ENCODE data around the gene ABCD2.

DNA sequence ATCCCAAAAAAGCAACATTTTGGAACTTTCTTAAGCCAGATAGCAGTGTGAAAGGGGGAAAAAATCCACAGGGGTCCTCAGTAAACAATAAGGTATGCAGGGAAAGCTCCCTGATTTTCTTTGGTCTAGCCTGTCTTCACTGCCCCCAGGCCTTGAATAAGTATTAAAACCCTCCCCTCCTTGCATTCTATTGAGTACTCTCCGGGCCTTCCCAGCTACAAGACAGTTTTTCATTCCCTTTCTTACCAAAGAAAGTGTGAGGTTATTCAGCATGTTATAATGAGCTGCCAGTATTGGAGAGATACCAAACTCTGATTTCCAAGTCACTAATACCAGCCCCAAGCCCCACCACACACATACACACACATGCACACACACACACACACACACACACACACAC is 116.9 kb downstream of the ABCD2 start:
- TF ChIP-seq, protein P1, sequence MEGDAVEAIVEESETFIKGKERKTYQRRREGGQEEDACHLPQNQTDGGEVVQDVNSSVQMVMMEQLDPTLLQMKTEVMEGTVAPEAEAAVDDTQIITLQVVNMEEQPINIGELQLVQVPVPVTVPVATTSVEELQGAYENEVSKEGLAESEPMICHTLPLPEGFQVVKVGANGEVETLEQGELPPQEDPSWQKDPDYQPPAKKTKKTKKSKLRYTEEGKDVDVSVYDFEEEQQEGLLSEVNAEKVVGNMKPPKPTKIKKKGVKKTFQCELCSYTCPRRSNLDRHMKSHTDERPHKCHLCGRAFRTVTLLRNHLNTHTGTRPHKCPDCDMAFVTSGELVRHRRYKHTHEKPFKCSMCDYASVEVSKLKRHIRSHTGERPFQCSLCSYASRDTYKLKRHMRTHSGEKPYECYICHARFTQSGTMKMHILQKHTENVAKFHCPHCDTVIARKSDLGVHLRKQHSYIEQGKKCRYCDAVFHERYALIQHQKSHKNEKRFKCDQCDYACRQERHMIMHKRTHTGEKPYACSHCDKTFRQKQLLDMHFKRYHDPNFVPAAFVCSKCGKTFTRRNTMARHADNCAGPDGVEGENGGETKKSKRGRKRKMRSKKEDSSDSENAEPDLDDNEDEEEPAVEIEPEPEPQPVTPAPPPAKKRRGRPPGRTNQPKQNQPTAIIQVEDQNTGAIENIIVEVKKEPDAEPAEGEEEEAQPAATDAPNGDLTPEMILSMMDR (IDR thresholded peaks at IDR 0.05) = no peak
- no peak for TF ChIP-seq POLR2A (IDR thresholded peaks at IDR 0.05)

Measured in body of pancreas (tissue), 4 donors.